ENCODE results near the gene ZNF136.

ZNF136 gene

DNA sequence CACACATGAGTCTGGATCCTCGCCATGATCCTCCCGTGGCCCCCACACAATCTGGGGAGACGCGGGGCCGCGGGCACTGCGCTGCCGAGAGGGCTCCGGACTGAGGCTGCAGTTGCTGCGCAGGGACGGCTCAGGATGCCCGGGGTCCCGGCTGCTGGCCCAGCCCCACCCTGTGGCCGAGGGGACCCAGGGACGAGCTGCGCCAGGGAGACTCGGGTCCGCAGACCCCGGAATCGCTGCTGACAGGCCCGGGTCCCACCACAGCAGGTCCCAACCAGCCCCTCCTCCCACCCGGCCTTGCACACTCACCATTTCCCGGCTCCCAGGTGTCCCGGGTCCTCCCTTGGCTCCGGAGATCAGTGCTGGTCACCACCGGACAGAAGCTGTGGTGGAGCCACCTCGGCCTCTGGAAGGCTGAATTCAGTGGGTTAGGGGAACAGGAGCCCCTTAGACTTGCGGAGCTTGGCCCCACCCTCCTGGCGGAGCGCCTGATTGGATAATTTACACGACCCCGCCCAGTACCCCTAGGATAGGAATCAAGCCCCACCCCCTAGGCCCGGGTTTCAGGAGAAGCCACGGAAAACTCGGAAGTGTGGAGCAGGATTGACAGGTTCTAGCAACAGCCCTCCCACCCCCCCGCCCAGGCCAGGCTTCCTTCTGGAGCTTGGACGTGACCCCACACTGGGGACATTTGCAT is 74.4 kb downstream of the ZNF136 start:
- H4K91ac ChIP-seq (ENCODE audit: low read depth, low read length, poor library complexity): no peak overlapping the region
- WGBS, 2 donors (ENCODE audit: extremely low coverage in 2 of 2, insufficient read length in 2 of 2, insufficient replicate concordance in 1 of 2): no CpG with 5 or more reads among the region's 37 CpGs

More for the DNA sequence above, 74.4 kb downstream of the ZNF136 start:
- Histone ChIP-seq H2BK120ac (ENCODE audit: low read depth, low read length) (no peak overlapping the region), H3K27me3 (ENCODE audit: control insufficient read depth in 3 of 3, insufficient read depth in 3 of 3, low read depth in 1 of 3, low read length in 3 of 3) (no peaks in the 10 kb centered on the region), H3K9me3 (replicated peaks in 1 of 2; ENCODE audit: control insufficient read depth in 2 of 2, insufficient read depth in 1 of 2, low read depth in 1 of 2, low read length in 2 of 2) (peaks cover 18 to 33% of the 10 kb centered on the region in 2 donors), H3K79me1 (ENCODE audit: low read depth, low read length) (no peaks in the 10 kb centered on the region), H3K27ac (replicated peaks; ENCODE audit: low read length) (no peak overlapping the region), H3K36me3 (replicated peaks in 1 of 2; ENCODE audit: control insufficient read depth in 2 of 2, insufficient read depth in 2 of 2, low read length in 2 of 2) (peaks cover 2 to 31% of the 10 kb centered on the region in 2 donors), H3K4ac (ENCODE audit: low read length) (no peak overlapping the region), H2AFZ (ENCODE audit: low read length) (no peak overlapping the region), H2BK12ac (ENCODE audit: low read length) (no peak overlapping the region), H3K14ac (ENCODE audit: low read length) (no peak overlapping the region), H3K9ac (ENCODE audit: low read depth, low read length, poor library complexity) (no peak overlapping the region), H2BK15ac (ENCODE audit: low read length) (no peak overlapping the region), H3K18ac (ENCODE audit: low read length) (no peak overlapping the region), H3K23ac (ENCODE audit: low read depth, low read length, poor library complexity) (no peak overlapping the region), H3K4me1 (ENCODE audit: control insufficient read depth in 2 of 2, insufficient read depth in 1 of 2, low read depth in 1 of 2, low read length in 2 of 2) (no peaks in the 10 kb centered on the region), H3K4me2 (ENCODE audit: insufficient read depth, low read length, poor library complexity, severe bottlenecking) (no peak overlapping the region), H2BK5ac (ENCODE audit: low read length) (no peak overlapping the region), H3K4me3 (ENCODE audit: low read length in 2 of 2) (no peak overlapping the region), H4K8ac (ENCODE audit: low read depth, low read length) (no peak overlapping the region), H2AK5ac (ENCODE audit: low read depth, low read length) (no peak overlapping the region)
- no peak for DNase-seq (ENCODE audit: low spot score)
